Mesendoderm (in vitro differentiated cells): ENCODE data around the gene KEAP1.

Experiments used
- DNase-seq: peaks from one replicate; pipeline ENCODE4 v3.0.0; 2013
- H2AK5ac ChIP-seq: 2 replicates; pipeline ENCODE4 v1.6.1; 2013; ENCODE audit warnings: low read length, inconsistent platforms
- H2BK120ac ChIP-seq: 2 replicates; pipeline ENCODE4 v1.6.1; 2013; ENCODE audit warnings: low read depth, mild to moderate bottlenecking, low read length, moderate library complexity, mixed read lengths
- H2BK15ac ChIP-seq: replicated peaks from 2 replicates; pipeline ENCODE4 v1.6.1; 2013; ENCODE audit warnings: low read depth, mild to moderate bottlenecking, moderate library complexity
- H2BK5ac ChIP-seq: 2 replicates; pipeline ENCODE4 v1.6.1; 2013; ENCODE audit warnings: low read length, inconsistent platforms
- H3K18ac ChIP-seq: 2 replicates; pipeline ENCODE4 v1.6.1; 2013; ENCODE audit warnings: mild to moderate bottlenecking, low read length, mixed read lengths
- H3K23ac ChIP-seq: one replicate; pipeline ENCODE4 v1.6.1; 2013; ENCODE audit warnings: low read length
- H3K27ac ChIP-seq: 2 replicates; pipeline ENCODE4 v1.5.1; 2013; ENCODE audit warnings: low read depth, mild to moderate bottlenecking, inconsistent platforms, low read length, moderate library complexity
- H3K27me3 ChIP-seq: 2 replicates; pipeline ENCODE4 v1.6.1; 2013; ENCODE audit warnings: low read length, control low read depth, mild to moderate bottlenecking, inconsistent platforms; ENCODE audit not compliant: insufficient read depth, poor library complexity
- H3K36me3 ChIP-seq: 2 replicates; pipeline ENCODE4 v1.6.1; 2013; ENCODE audit warnings: low read length, inconsistent platforms; ENCODE audit not compliant: control insufficient read depth, insufficient read depth
- H3K4ac ChIP-seq: one replicate; pipeline ENCODE4 v1.6.1; 2013; ENCODE audit warnings: low read depth, mild to moderate bottlenecking, low read length, moderate library complexity
- H3K4me1 ChIP-seq: 2 replicates; pipeline ENCODE4 v1.6.1; 2013; ENCODE audit warnings: low read depth, low read length, inconsistent platforms; ENCODE audit not compliant: control insufficient read depth
- H3K4me2 ChIP-seq: 2 replicates; pipeline ENCODE4 v1.6.1; 2013; ENCODE audit warnings: low read length
- H3K4me3 ChIP-seq: 2 replicates; pipeline ENCODE4 v1.5.1; 2013; ENCODE audit warnings: mild to moderate bottlenecking, low read length
- H3K56ac ChIP-seq: one replicate; pipeline ENCODE4 v1.6.1; 2013; ENCODE audit warnings: low read length
- H3K79me1 ChIP-seq: 2 replicates; pipeline ENCODE4 v1.6.1; 2013; ENCODE audit warnings: low read length, inconsistent platforms
- H3K79me2 ChIP-seq: 2 replicates; pipeline ENCODE4 v1.6.1; 2013; ENCODE audit warnings: mild to moderate bottlenecking, low read length; ENCODE audit not compliant: control insufficient read depth, insufficient read depth
- H3K9ac ChIP-seq: 2 replicates; pipeline ENCODE4 v1.6.1; 2013; ENCODE audit warnings: low read length, inconsistent platforms
- H4K5ac ChIP-seq: one replicate; pipeline ENCODE4 v1.6.1; 2013; ENCODE audit warnings: low read length
- H4K8ac ChIP-seq: one replicate; pipeline ENCODE4 v1.6.1; 2013; ENCODE audit warnings: low read depth, mild to moderate bottlenecking, control low read depth, low read length, moderate library complexity
- WGBS: extraction: QIAGEN DNeasy Blood & Tissue Kit; methylation state at CpG from one replicate; pipeline ENCODE4 v1.1.7; 2013; ENCODE audit warnings: low lambda C conversion rate, missing lambda C conversion rate; ENCODE audit not compliant: insufficient coverage; ENCODE audit errors: extremely low coverage; 5-methylcytosine and 5-hydroxymethylcytosine counted together

KEAP1 gene

DNA sequence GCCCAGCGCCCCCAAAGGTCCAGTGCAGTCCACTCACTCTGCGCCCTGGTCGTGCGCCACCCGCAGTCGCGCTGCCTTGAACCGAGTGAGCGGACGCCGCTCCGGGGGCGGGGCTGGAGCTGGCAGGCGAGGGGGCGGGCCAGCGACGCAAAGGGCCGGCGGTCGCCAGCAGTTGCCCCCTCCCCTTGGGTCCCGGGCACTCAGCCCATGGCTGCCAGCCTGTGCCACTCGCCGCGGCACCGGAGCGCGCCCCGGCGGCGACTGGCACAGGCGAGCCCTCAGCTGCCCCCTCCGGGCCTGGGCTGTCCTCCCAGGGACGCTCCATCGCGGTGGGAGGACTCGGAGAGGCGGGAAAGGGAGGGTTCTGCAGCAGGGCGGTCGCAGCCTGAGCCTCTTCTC is 14.2 kb upstream of the KEAP1 start, which contains the start of gene S1PR5:
TSS of gene S1PR5 (minus strand) at position 87 of the 399 bp plus-strand sequence. CDS start 2,436 bp downstream, outside the sequence.
- H3K56ac ChIP-seq, result peak within 1 kb of the TSS; percentile 93
- no CpG with 5 or more reads among the region's 39 CpGs for WGBS
- no peak within 1 kb of the TSS for H2BK5ac ChIP-seq
- H2BK15ac ChIP-seq, result no peak within 1 kb of the TSS
- H3K18ac ChIP-seq, result peak within 1 kb of the TSS; percentile 12
- H4K8ac ChIP-seq, result no peak within 1 kb of the TSS
- no peak within 1 kb of the TSS for H3K23ac ChIP-seq
- no peak within 1 kb of the TSS for H2BK120ac ChIP-seq
- no peaks in the 10 kb centered on the region for H3K27me3 ChIP-seq
- H3K27ac ChIP-seq, result no peak within 1 kb of the TSS
- H3K4me1 ChIP-seq, result peaks cover 3% of the 10 kb centered on the region
- no peak within 1 kb of the TSS for H4K5ac ChIP-seq
- no peak within 1 kb of the TSS for H2AK5ac ChIP-seq
- no peaks in the 10 kb centered on the region for H3K36me3 ChIP-seq
- H3K79me2 ChIP-seq, result no peaks in the 10 kb centered on the region
- H3K4me2 ChIP-seq, result peak within 1 kb of the TSS; percentile 45
- peak within 1 kb of the TSS; percentile 73 for H3K4me3 ChIP-seq
- no peaks in the 10 kb centered on the region for H3K79me1 ChIP-seq
- peak within 1 kb of the TSS; percentile 83 for H3K9ac ChIP-seq
- peak; percentile 58 for DNase-seq
- H3K4ac ChIP-seq, result no peak within 1 kb of the TSS

DNA sequence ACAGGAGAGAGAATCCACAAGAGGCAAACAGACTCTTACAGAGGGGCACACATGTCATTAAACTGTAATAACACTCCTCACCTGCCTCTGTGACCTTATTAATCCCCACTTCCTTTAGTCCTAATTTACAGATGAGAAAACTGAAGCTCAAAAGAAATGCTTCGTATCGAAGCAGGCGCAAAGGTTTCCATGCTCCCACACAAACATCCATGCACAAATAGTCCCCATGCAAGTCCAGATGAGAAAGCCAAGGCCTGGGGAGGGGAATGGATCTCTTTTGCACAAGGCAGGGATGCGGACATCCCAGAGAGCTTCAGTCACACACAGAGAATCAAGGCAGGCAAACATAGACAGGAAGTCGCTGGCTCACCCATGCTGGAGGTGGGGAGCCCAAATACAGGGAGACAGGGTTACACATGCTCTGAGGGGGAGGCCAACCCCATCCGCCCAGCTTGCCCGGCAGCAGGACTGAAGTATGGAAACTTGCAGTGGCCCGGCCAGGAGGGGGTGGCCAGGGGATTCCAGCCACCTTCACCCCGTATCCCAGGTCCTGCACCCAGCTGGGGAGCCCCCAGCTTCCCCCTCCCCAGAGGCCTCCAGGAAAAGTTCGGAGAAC is 13.6 kb upstream of the KEAP1 start:
- Histone ChIP-seq H3K4me1 (peaks cover 3% of the 10 kb centered on the region), H3K79me2 (no peaks in the 10 kb centered on the region), H3K18ac (no peak overlapping the region), H3K23ac (no peak overlapping the region), H3K27me3 (no peaks in the 10 kb centered on the region), H4K8ac (no peak overlapping the region), H3K56ac (peak overlapping the region; percentile 93), H4K5ac (no peak overlapping the region), H3K4me3 (peak overlapping the region; percentile 31), H2AK5ac (no peak overlapping the region), H2BK120ac (no peak overlapping the region), H2BK15ac (no peak overlapping the region), H3K27ac (no peak overlapping the region), H3K9ac (peak overlapping the region; percentile 83), H3K4me2 (peak overlapping the region; percentile 45), H3K4ac (no peak overlapping the region), H2BK5ac (no peak overlapping the region), H3K79me1 (no peaks in the 10 kb centered on the region), H3K36me3 (no peaks in the 10 kb centered on the region)
- DNase-seq, result no peak
- WGBS, result no CpG with 5 or more reads among the region's 10 CpGs

DNA sequence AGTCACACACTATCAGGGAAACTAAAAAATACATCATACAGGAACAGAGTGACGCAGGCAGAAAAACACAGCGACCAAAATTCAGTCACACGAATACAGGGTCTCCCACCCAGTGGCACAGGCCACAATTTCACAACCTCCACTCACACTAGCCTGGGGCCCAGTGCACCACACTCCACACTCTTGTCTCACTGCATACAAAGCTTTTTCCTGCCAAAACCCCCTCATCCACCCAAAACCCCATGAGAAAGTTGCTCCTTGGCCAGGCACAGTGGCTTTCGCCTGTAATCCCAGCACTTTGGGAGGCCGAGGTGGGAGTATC is 12.9 kb upstream of the KEAP1 start:
- H4K5ac ChIP-seq, result no peak overlapping the region
- peak overlapping the region; percentile 17 for H3K9ac ChIP-seq
- peaks cover 3% of the 10 kb centered on the region for H3K4me1 ChIP-seq
- no peak for DNase-seq
- no peak overlapping the region for H2BK120ac ChIP-seq
- H3K79me2 ChIP-seq, result no peaks in the 10 kb centered on the region
- H3K56ac ChIP-seq, result peak overlapping the region; percentile 6
- no peak overlapping the region for H3K4me2 ChIP-seq
- H3K27ac ChIP-seq, result no peak overlapping the region
- no peak overlapping the region for H2BK5ac ChIP-seq
- H2AK5ac ChIP-seq, result no peak overlapping the region
- no peak overlapping the region for H3K4me3 ChIP-seq
- H3K79me1 ChIP-seq, result no peaks in the 10 kb centered on the region
- H4K8ac ChIP-seq, result no peak overlapping the region
- no peak overlapping the region for H3K18ac ChIP-seq
- H3K4ac ChIP-seq, result no peak overlapping the region
- no peaks in the 10 kb centered on the region for H3K27me3 ChIP-seq
- no peak overlapping the region for H2BK15ac ChIP-seq
- no peak overlapping the region for H3K23ac ChIP-seq
- no CpG with 5 or more reads among the region's 5 CpGs for WGBS
- no peaks in the 10 kb centered on the region for H3K36me3 ChIP-seq

DNA sequence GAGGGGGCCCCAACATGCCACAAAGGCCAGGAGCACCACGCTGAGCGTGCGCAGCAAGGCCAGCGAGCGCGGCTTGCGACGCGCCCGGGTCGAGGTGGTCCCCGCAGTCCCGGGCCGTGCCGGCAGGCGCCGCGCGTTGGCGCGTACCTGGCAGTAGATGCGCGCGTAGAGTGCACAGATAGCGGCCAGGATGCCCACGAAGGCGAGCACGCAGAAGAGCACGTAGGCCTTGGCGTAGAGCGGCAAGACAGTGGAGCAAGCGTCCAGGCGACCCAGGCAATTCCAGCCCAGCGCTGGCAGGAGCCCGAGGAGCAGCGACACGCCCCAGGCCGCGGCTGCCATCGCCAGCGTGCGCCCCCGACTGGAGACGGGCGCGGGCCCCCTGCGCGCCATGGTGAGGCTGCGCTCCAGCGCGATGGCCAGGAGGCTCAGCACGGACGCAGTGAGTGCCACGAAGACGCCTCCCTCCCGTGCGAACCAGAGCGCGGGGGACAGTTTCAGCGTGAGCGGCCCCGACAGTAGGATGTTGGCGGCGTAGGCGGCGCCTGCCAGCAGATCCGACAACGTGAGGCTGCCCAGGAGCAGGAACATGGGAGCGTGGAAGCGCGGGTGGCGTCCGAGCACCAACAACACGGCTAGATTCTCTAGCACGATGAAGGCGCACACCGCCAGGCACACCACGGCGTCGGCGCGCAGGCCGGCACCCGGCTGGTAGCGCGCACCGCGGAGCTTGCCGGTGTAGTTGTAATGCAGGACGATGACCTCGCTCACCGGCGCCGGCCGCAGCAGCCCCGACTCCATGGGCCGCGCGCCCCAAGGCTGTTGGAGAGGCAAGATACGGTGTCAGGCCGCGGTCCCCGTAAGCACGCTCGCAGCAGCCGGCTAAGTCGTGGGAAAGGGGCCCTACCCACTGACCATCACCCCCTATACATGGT is 11.3 kb upstream of the KEAP1 start:
- H3K79me2 ChIP-seq, result no peaks in the 10 kb centered on the region
- no peak overlapping the region for H4K8ac ChIP-seq
- no peaks in the 10 kb centered on the region for H3K36me3 ChIP-seq
- no peaks in the 10 kb centered on the region for H3K79me1 ChIP-seq
- H3K27me3 ChIP-seq, result no peaks in the 10 kb centered on the region
- H3K27ac ChIP-seq, result no peak overlapping the region
- no peak overlapping the region for H3K23ac ChIP-seq
- H2AK5ac ChIP-seq, result no peak overlapping the region
- no peak overlapping the region for H3K4ac ChIP-seq
- H2BK5ac ChIP-seq, result no peak overlapping the region
- no peak overlapping the region for H3K4me3 ChIP-seq
- H3K18ac ChIP-seq, result no peak overlapping the region
- H3K4me1 ChIP-seq, result peaks cover 3% of the 10 kb centered on the region
- no peak overlapping the region for H3K4me2 ChIP-seq
- no peak for DNase-seq
- WGBS, result no CpG with 5 or more reads among the region's 107 CpGs
- no peak overlapping the region for H2BK120ac ChIP-seq
- H3K56ac ChIP-seq, result peak overlapping the region; percentile 34
- no peak overlapping the region for H3K9ac ChIP-seq
- no peak overlapping the region for H4K5ac ChIP-seq
- H2BK15ac ChIP-seq, result no peak overlapping the region

GRCh38 chr19:10513223-10513622 is 10.1 kb upstream of the KEAP1 start:
- H3K27ac ChIP-seq, result no peak overlapping the region
- H3K9ac ChIP-seq, result no peak overlapping the region
- no peak overlapping the region for H2AK5ac ChIP-seq
- H4K5ac ChIP-seq, result no peak overlapping the region
- H4K8ac ChIP-seq, result no peak overlapping the region
- no peak overlapping the region for H3K4me2 ChIP-seq
- H3K36me3 ChIP-seq, result no peaks in the 10 kb centered on the region
- no peak overlapping the region for H3K23ac ChIP-seq
- no peak overlapping the region for H3K4me3 ChIP-seq
- H3K4ac ChIP-seq, result no peak overlapping the region
- H3K18ac ChIP-seq, result no peak overlapping the region
- no peaks in the 10 kb centered on the region for H3K79me1 ChIP-seq
- H3K79me2 ChIP-seq, result no peaks in the 10 kb centered on the region
- peaks cover under 1% of the 10 kb centered on the region for H3K4me1 ChIP-seq
- WGBS, result no CpG with 5 or more reads among the region's 7 CpGs
- no peak overlapping the region for H2BK120ac ChIP-seq
- H2BK15ac ChIP-seq, result no peak overlapping the region
- H3K56ac ChIP-seq, result no peak overlapping the region
- no peaks in the 10 kb centered on the region for H3K27me3 ChIP-seq
- no peak for DNase-seq
- no peak overlapping the region for H2BK5ac ChIP-seq
